ENCODE measurements around the gene DDX39B. TPM values are rescaled to one million over a fixed set of nuclear protein-coding genes. Genes with fewer than 3 reads are reported as not detected.

The DDX39B gene
- total and polyA plus RNA-seq, 5 donors from 2014 or later = 105 to 603 (median 111) TPM

DNA sequence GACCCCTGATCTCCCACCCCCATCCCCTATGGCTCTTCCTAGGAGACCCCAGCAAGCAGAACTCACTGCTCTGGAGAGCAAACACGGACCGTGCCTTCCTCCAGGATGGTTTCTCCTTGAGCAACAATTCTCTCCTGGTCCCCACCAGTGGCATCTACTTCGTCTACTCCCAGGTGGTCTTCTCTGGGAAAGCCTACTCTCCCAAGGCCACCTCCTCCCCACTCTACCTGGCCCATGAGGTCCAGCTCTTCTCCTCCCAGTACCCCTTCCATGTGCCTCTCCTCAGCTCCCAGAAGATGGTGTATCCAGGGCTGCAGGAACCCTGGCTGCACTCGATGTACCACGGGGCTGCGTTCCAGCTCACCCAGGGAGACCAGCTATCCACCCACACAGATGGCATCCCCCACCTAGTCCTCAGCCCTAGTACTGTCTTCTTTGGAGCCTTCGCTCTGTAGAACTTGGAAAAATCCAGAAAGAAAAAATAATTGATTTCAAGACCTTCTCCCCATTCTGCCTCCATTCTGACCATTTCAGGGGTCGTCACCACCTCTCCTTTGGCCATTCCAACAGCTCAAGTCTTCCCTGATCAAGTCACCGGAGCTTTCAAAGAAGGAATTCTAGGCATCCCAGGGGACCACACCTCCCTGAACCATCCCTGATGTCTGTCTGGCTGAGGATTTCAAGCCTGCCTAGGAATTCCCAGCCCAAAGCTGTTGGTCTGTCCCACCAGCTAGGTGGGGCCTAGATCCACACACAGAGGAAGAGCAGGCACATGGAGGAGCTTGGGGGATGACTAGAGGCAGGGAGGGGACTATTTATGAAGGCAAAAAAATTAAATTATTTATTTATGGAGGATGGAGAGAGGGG is 31.7 kb upstream of the DDX39B start:
- Histone ChIP-seq H3K27me3 (ENCODE audit: control insufficient read depth, insufficient read depth, low read length) (no peaks in the 10 kb centered on the region), H3K27ac (ENCODE audit: insufficient read depth, low read length, poor library complexity, severe bottlenecking) (peak overlapping the region; percentile 95), H3K4me3 (ENCODE audit: low read depth, low read length) (peak overlapping the region; percentile 82), H3K36me3 (ENCODE audit: control insufficient read depth, insufficient read depth, low read length) (peaks cover 8% of the 10 kb centered on the region), H3K4me1 (ENCODE audit: control insufficient read depth, insufficient read depth, low read length, poor library complexity, severe bottlenecking) (peaks cover 96% of the 10 kb centered on the region), H3K9me3 (ENCODE audit: control insufficient read depth in 2 of 2, low read length in 2 of 2) (no peaks in the 10 kb centered on the region)
- Mint-ChIP-seq H3K9me3 (no peaks in the 10 kb centered on the region), H3K27ac (peak overlapping the region; percentile 98 to 100 (median 100)), H3K4me3 (peak overlapping the region; percentile 99 to 100 (median 100)), H3K36me3 (peaks cover 30% of the 10 kb centered on the region), H3K4me1 (peaks cover 15 to 97% (median 72%) of the 10 kb centered on the region in 4 donors), H3K27me3 (peaks cover 5% of the 10 kb centered on the region)
- DNase-seq = no peak
- no peak for ATAC-seq (ENCODE audit: low read depth in 2 of 2)

DNA sequence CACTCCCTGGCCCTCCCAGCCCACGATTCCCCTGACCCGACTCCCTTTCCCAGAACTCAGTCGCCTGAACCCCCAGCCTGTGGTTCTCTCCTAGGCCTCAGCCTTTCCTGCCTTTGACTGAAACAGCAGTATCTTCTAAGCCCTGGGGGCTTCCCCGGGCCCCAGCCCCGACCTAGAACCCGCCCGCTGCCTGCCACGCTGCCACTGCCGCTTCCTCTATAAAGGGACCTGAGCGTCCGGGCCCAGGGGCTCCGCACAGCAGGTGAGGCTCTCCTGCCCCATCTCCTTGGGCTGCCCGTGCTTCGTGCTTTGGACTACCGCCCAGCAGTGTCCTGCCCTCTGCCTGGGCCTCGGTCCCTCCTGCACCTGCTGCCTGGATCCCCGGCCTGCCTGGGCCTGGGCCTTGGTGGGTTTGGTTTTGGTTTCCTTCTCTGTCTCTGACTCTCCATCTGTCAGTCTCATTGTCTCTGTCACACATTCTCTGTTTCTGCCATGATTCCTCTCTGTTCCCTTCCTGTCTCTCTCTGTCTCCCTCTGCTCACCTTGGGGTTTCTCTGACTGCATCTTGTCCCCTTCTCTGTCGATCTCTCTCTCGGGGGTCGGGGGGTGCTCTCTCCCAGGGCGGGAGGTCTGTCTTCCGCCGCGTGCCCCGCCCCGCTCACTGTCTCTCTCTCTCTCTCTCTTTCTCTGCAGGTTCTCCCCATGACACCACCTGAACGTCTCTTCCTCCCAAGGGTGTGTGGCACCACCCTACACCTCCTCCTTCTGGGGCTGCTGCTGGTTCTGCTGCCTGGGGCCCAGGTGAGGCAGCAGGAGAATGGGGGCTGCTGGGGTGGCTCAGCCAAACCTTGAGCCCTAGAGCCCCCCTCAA is 30.5 kb upstream of the DDX39B start, which contains the start of gene LTA:
TSS of gene LTA (plus strand) at position 249 of the 871 bp plus-strand sequence. CDS start at position 703, 454 bp downstream.
- Mint-ChIP-seq H3K4me3 (peak within 1 kb of the TSS; percentile 99 to 100 (median 100)), H3K27me3 (peaks cover 5% of the 10 kb centered on the region), H3K9me3 (no peaks in the 10 kb centered on the region), H3K27ac (peak within 1 kb of the TSS; percentile 98 to 100 (median 100)), H3K36me3 (peaks cover 29% of the 10 kb centered on the region), H3K4me1 (peaks cover 24 to 99% (median 78%) of the 10 kb centered on the region in 4 donors)
- peak; percentile 60 to 62 for ATAC-seq (ENCODE audit: low read depth in 2 of 2)
- Histone ChIP-seq H3K36me3 (ENCODE audit: control insufficient read depth, insufficient read depth, low read length) (no peaks in the 10 kb centered on the region), H3K4me1 (ENCODE audit: control insufficient read depth, insufficient read depth, low read length, poor library complexity, severe bottlenecking) (peaks cover 96% of the 10 kb centered on the region), H3K27me3 (ENCODE audit: control insufficient read depth, insufficient read depth, low read length) (no peaks in the 10 kb centered on the region), H3K27ac (ENCODE audit: insufficient read depth, low read length, poor library complexity, severe bottlenecking) (peak within 1 kb of the TSS; percentile 95), H3K9me3 (ENCODE audit: control insufficient read depth in 2 of 2, low read length in 2 of 2) (no peaks in the 10 kb centered on the region), H3K4me3 (ENCODE audit: low read depth, low read length) (peak within 1 kb of the TSS; percentile 82)
- peak; percentile 68 to 88 (median 82) for DNase-seq

DNA sequence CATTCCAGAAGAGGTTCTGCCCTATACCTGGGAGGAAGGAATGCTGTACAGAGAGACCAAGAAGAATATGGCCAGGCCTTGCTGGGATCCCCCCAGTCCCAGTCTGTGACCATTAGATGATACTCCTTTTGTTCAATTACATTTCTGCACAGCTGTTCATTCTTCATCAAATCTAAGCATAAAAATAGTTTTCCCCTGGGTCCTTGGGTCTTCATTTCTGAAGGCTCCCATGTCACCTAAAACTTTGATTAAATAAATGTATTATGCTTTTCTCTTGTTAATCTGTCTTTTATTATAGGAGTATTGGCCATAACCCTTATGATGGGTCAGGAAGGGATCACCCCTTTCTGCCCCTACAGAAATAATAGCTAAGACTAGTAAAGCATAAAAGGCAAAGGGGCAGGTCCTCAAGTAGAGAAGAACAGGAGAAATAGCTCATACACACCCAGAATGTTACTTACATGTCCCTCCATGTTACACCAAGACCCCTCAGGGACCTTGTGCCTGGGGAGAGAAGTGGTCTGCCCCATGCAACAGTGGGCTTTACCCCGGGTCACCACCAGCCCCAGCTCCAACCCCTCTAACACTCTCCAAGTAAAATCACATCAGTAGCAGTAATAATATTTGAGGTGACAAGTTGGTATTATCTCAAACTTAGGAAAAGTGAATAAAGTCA is 28.2 kb upstream of the DDX39B start:
- no peaks in the 10 kb centered on the region for H3K9me3 ChIP-seq (ENCODE audit: control insufficient read depth in 2 of 2, low read length in 2 of 2)
- H3K27me3 Mint-ChIP-seq = peaks cover 10% of the 10 kb centered on the region
- peak overlapping the region; percentile 29 for H3K4me3 ChIP-seq (ENCODE audit: low read depth, low read length)
- peaks cover 17% of the 10 kb centered on the region for H3K36me3 Mint-ChIP-seq
- H3K27ac Mint-ChIP-seq = peak overlapping the region; percentile 89 to 98 (median 91)
- peak overlapping the region; percentile 95 for H3K27ac ChIP-seq (ENCODE audit: insufficient read depth, low read length, poor library complexity, severe bottlenecking)
- H3K4me1 Mint-ChIP-seq = peaks cover 24 to 96% (median 74%) of the 10 kb centered on the region in 4 donors
- peaks cover 79% of the 10 kb centered on the region for H3K4me1 ChIP-seq (ENCODE audit: control insufficient read depth, insufficient read depth, low read length, poor library complexity, severe bottlenecking)
- no peak for DNase-seq
- no peaks in the 10 kb centered on the region for H3K27me3 ChIP-seq (ENCODE audit: control insufficient read depth, insufficient read depth, low read length)
- no peak for ATAC-seq (ENCODE audit: low read depth in 2 of 2)
- H3K4me3 Mint-ChIP-seq = peak overlapping the region; percentile 22 to 100 (median 66)
- H3K9me3 Mint-ChIP-seq = no peaks in the 10 kb centered on the region
- H3K36me3 ChIP-seq (ENCODE audit: control insufficient read depth, insufficient read depth, low read length) = peaks cover 3% of the 10 kb centered on the region

DNA sequence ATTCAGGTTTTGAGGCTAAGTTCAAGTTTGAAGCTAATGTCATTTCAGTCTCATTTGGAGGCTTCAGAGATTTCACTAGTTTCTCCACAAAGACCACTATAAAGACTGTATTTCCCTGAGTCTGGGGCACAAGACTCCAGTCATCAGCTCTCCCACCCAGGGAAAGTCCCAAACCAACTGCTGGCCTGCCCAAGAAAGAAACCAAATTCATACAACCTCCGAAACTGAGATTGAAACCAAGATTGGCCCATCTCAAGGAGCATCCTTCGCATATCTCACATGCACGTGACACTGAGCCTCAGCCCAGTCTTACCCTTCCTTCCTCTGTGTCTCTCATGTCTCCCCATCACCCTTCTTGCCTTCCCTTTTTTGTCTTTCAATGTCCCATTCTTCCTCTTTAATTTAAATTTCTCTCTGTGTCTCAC is 26.7 kb upstream of the DDX39B start:
- Mint-ChIP-seq H3K27me3 (peaks cover 10% of the 10 kb centered on the region), H3K4me3 (peak overlapping the region; percentile 47 to 88 (median 66)), H3K27ac (peak overlapping the region; percentile 89 to 98 (median 94)), H3K9me3 (no peaks in the 10 kb centered on the region), H3K4me1 (peaks cover 24 to 91% (median 67%) of the 10 kb centered on the region in 4 donors), H3K36me3 (peaks cover 22% of the 10 kb centered on the region)
- H3K27me3 ChIP-seq (ENCODE audit: control insufficient read depth, insufficient read depth, low read length) = no peaks in the 10 kb centered on the region
- peak; percentile 68 for ATAC-seq (ENCODE audit: low read depth in 2 of 2)
- peaks cover 6% of the 10 kb centered on the region for H3K36me3 ChIP-seq (ENCODE audit: control insufficient read depth, insufficient read depth, low read length)
- no peaks in the 10 kb centered on the region for H3K9me3 ChIP-seq (ENCODE audit: control insufficient read depth in 2 of 2, low read length in 2 of 2)
- H3K4me3 ChIP-seq (ENCODE audit: low read depth, low read length) = peak overlapping the region; percentile 68
- H3K4me1 ChIP-seq (ENCODE audit: control insufficient read depth, insufficient read depth, low read length, poor library complexity, severe bottlenecking) = peaks cover 65% of the 10 kb centered on the region
- DNase-seq = peak; percentile 72 to 92 (median 73)
- H3K27ac ChIP-seq (ENCODE audit: insufficient read depth, low read length, poor library complexity, severe bottlenecking) = peak overlapping the region; percentile 95

DNA sequence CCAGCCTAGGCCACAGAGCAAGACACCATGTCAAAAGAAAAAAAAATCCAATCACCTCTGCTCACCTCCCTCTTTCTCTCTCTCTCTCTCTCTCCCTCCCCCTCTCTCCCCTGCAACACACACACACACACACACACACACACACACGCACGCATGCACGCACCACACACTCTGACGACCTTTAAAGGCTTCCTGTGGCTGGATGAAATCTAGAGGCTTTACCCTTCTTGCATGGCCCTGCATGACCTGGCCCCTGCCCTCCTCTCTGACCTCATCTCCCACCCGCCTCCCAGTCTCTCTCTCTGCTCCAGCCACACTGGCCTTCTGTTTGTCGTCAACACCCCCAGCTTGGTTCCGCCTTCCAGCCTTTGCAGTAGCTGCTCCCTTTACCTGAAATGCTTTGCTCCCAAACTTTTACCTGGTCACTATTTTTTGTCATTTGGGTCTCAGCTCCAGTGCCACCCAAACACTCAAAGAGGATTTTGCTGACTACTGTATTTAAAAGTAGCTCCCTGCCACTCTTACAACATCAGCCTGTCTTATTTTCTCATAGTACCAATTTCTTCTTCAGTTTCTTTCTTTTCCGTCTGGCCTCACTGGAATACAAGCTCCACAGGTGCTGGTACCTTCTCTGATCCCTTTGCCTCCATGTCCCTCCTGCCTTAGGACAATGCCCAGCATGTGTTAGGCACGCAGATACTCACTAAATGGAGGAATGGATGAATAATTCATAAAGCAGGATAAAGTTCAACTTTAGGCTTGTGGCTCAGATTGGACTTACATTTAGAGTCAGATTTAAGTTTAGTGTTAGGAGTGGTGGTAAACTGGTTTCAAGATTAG is 25.9 kb upstream of the DDX39B start:
- peaks cover 28% of the 10 kb centered on the region for H3K36me3 Mint-ChIP-seq
- H3K9me3 Mint-ChIP-seq = no peaks in the 10 kb centered on the region
- Histone ChIP-seq H3K9me3 (ENCODE audit: control insufficient read depth in 2 of 2, low read length in 2 of 2) (no peaks in the 10 kb centered on the region), H3K4me3 (ENCODE audit: low read depth, low read length) (peak overlapping the region; percentile 68), H3K27me3 (ENCODE audit: control insufficient read depth, insufficient read depth, low read length) (no peaks in the 10 kb centered on the region), H3K36me3 (ENCODE audit: control insufficient read depth, insufficient read depth, low read length) (peaks cover 8% of the 10 kb centered on the region), H3K27ac (ENCODE audit: insufficient read depth, low read length, poor library complexity, severe bottlenecking) (peak overlapping the region; percentile 95), H3K4me1 (ENCODE audit: control insufficient read depth, insufficient read depth, low read length, poor library complexity, severe bottlenecking) (peaks cover 57% of the 10 kb centered on the region)
- peaks cover 24 to 89% (median 61%) of the 10 kb centered on the region in 4 donors for H3K4me1 Mint-ChIP-seq
- peak overlapping the region; percentile 89 to 98 (median 94) for H3K27ac Mint-ChIP-seq
- H3K4me3 Mint-ChIP-seq = peak overlapping the region in 3 of 4 donors; percentile 50 to 88 (median 82)
- peaks cover 10% of the 10 kb centered on the region for H3K27me3 Mint-ChIP-seq
- ATAC-seq (ENCODE audit: low read depth in 2 of 2) = peak in 1 of 2 donors; percentile 14
- peak in 2 of 3 donors; percentile 36 to 68 for DNase-seq

DNA sequence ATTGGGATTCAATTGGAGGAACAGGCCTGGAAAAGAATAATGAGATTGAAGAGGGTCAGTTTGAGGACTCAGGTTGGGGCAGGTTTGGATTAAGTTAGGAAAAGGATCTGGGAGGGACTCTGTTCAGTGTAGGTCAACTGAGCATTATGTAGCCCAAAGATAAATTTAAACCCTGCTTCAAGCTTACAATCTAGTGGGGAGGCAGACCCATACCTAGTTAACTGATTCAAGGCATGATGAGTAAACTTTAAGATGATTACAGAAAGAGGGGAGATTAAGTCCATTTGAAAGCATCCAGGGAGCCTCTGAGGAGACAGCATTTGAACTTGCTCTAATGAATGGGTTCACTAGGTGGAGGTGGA is 18.9 kb upstream of the DDX39B start:
- H3K4me3 ChIP-seq (ENCODE audit: low read depth, low read length) = peak overlapping the region; percentile 71
- H3K4me1 ChIP-seq (ENCODE audit: control insufficient read depth, insufficient read depth, low read length, poor library complexity, severe bottlenecking) = peaks cover 58% of the 10 kb centered on the region
- H3K27ac ChIP-seq (ENCODE audit: insufficient read depth, low read length, poor library complexity, severe bottlenecking) = peak overlapping the region; percentile 77

More for the DNA sequence above, 18.9 kb upstream of the DDX39B start:
- Mint-ChIP-seq H3K27me3 (peaks cover 4% of the 10 kb centered on the region), H3K4me1 (peaks cover 15 to 83% (median 53%) of the 10 kb centered on the region in 4 donors), H3K4me3 (peak overlapping the region; percentile 44 to 88 (median 81)), H3K9me3 (no peaks in the 10 kb centered on the region), H3K36me3 (peaks cover 32% of the 10 kb centered on the region), H3K27ac (peak overlapping the region; percentile 86 to 96 (median 94))
- ATAC-seq (ENCODE audit: low read depth in 2 of 2) (no peak), DNase-seq (no peak)
- H3K9me3 ChIP-seq (ENCODE audit: control insufficient read depth in 2 of 2, low read length in 2 of 2) = no peaks in the 10 kb centered on the region
- H3K36me3 ChIP-seq (ENCODE audit: control insufficient read depth, insufficient read depth, low read length) = peaks cover 8% of the 10 kb centered on the region
- no peaks in the 10 kb centered on the region for H3K27me3 ChIP-seq (ENCODE audit: control insufficient read depth, insufficient read depth, low read length)

Data from CD4-positive, CD25-positive, alpha-beta regulatory T cell (primary cell).